ENCODE data around the gene C3orf52.

The C3orf52 gene

GRCh38 chr3:112086875-112087524, 811 bp downstream of the C3orf52 start:
- no peak for DNase-seq (ENCODE audit: low read depth)

- DNase-seq (ENCODE audit: low read depth), result no peak
Observed at GRCh38 chr3:112087746-112088145, 1.6 kb downstream of the C3orf52 start.

GRCh38 chr3:112088944-112089343, 2.8 kb downstream of the C3orf52 start:
- DNase-seq (ENCODE audit: low read depth), result no peak

- no peak for DNase-seq (ENCODE audit: low read depth)
Observed at GRCh38 chr3:112089956-112090886, 4.0 kb downstream of the C3orf52 start.

GRCh38 chr3:112090887-112091586, 4.8 kb downstream of the C3orf52 start:
- DNase-seq (ENCODE audit: low read depth), result no peak

- DNase-seq (ENCODE audit: low read depth), result no peak
Observed at GRCh38 chr3:112092496-112093179, 6.4 kb downstream of the C3orf52 start.

- no peak for DNase-seq (ENCODE audit: low read depth)
Observed at GRCh38 chr3:112093180-112093522, 7.0 kb downstream of the C3orf52 start.

- DNase-seq (ENCODE audit: low read depth), result no peak
Observed at GRCh38 chr3:112095731-112096130, 9.5 kb downstream of the C3orf52 start.

- DNase-seq (ENCODE audit: low read depth), result no peak
Observed at GRCh38 chr3:112096176-112096575, 10.0 kb downstream of the C3orf52 start.

- no peak for DNase-seq (ENCODE audit: low read depth)
Observed at GRCh38 chr3:112097378-112097777, 11.2 kb downstream of the C3orf52 start.

GRCh38 chr3:112101916-112102315, 15.7 kb downstream of the C3orf52 start:
- no peak for DNase-seq (ENCODE audit: low read depth)

GRCh38 chr3:112104774-112105173, 18.6 kb downstream of the C3orf52 start:
- DNase-seq (ENCODE audit: low read depth), result no peak

GRCh38 chr3:112109322-112109721, 23.1 kb downstream of the C3orf52 start:
- no peak for DNase-seq (ENCODE audit: low read depth)

- peak; percentile 17 for DNase-seq (ENCODE audit: low read depth)
Observed at GRCh38 chr3:112111785-112112402, 25.7 kb downstream of the C3orf52 start.

- DNase-seq (ENCODE audit: low read depth), result no peak
Observed at GRCh38 chr3:112114576-112115160, 28.5 kb downstream of the C3orf52 start.

GRCh38 chr3:112115161-112115739, 29.1 kb downstream of the C3orf52 start:
- DNase-seq (ENCODE audit: low read depth), result no peak

GRCh38 chr3:112115806-112116383, 29.7 kb downstream of the C3orf52 start:
- no peak for DNase-seq (ENCODE audit: low read depth)

- no peak for DNase-seq (ENCODE audit: low read depth)
Observed at GRCh38 chr3:112116748-112117186, 30.6 kb downstream of the C3orf52 start.

GRCh38 chr3:112117415-112117814, 31.2 kb downstream of the C3orf52 start:
- DNase-seq (ENCODE audit: low read depth), result no peak

- no peak for DNase-seq (ENCODE audit: low read depth)
Observed at GRCh38 chr3:112117841-112118571, 31.8 kb downstream of the C3orf52 start.

All from stimulated activated CD8-positive, alpha-beta memory T cell treated with anti-CD3 and anti-CD28 coated beads, Interleukin-12 subunit alpha, Interleukin-12 subunit beta, amount 100 ng/mL, for 4 hours (primary cell).